NCI-H2171 (cell line): ENCODE data around the gene SPATA32.

Source experiments
- DNase-seq: peaks from one replicate; lab custom pipeline; 2025; lab: John Stamatoyannopoulos, UW

The SPATA32 gene

GRCh38 chr17:45246338-45246737 lies 15.6 kb downstream of the SPATA32 start:
- DNase-seq: no peak

- no peak for DNase-seq
Measured at GRCh38 chr17:45244725-45245656, 16.9 kb downstream of the SPATA32 start.

GRCh38 chr17:45243750-45244149 lies 18.1 kb downstream of the SPATA32 start:
- DNase-seq: no peak

GRCh38 chr17:45242029-45242414 lies 19.9 kb downstream of the SPATA32 start:
- no peak for DNase-seq

GRCh38 chr17:45241328-45242028 lies 20.4 kb downstream of the SPATA32 start:
- peak; percentile 47 for DNase-seq

GRCh38 chr17:45240905-45241327 lies 21.0 kb downstream of the SPATA32 start:
- no peak for DNase-seq

GRCh38 chr17:45238155-45238774 lies 23.6 kb downstream of the SPATA32 start:
- no peak for DNase-seq

- no peak for DNase-seq
Measured at GRCh38 chr17:45237686-45238085, 24.2 kb downstream of the SPATA32 start.

GRCh38 chr17:45236282-45236606 lies 25.6 kb downstream of the SPATA32 start:
- DNase-seq: no peak

- no peak for DNase-seq
Measured at GRCh38 chr17:45235416-45236281, 26.2 kb downstream of the SPATA32 start.

- no peak for DNase-seq
Measured at GRCh38 chr17:45234641-45235415, 27.1 kb downstream of the SPATA32 start.

GRCh38 chr17:45233423-45233924 lies 28.4 kb downstream of the SPATA32 start:
- no peak for DNase-seq

- DNase-seq: no peak
Measured at GRCh38 chr17:45232514-45233422, 29.1 kb downstream of the SPATA32 start.

- no peak for DNase-seq
Measured at GRCh38 chr17:45231481-45232116, 30.3 kb downstream of the SPATA32 start.

GRCh38 chr17:45230787-45231480 lies 31.0 kb downstream of the SPATA32 start:
- DNase-seq: peak; percentile 53

GRCh38 chr17:45230410-45230786 lies 31.5 kb downstream of the SPATA32 start:
- DNase-seq: no peak

GRCh38 chr17:45229681-45230409 lies 32.0 kb downstream of the SPATA32 start:
- no peak for DNase-seq
